HG03095 (cell line): Measurements from ENCODE around the gene SNAP47.

Source experiments
- ATAC-seq: cut with Tn5 transposase; IDR thresholded peaks from one replicate; pipeline ENCODE4 v1.9.1; 2021; ENCODE audit warnings: moderate library complexity; ENCODE audit not compliant: unreplicated experiment

SNAP47 gene

DNA sequence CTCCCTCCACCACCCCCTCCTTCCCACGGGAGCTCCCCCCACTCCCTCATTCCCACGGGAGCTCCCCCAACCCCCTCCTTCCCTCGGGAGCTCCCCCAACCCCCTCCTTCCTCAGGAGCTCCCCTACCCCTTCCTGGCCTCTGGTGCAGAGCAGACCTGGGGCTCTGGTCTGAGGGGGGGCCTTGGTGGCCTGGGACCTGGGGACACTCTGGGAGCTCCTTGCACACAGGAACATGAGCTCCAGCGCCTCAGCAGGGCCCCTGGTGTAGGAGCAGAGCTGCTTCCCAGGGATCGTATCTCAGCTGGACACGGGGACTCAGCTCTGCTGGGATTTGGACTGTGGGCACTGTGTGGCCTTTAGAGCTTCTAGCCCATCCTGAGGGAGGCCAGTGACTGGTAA lies 60.5 kb downstream of the SNAP47 start:
- ATAC-seq, result no peak

DNA sequence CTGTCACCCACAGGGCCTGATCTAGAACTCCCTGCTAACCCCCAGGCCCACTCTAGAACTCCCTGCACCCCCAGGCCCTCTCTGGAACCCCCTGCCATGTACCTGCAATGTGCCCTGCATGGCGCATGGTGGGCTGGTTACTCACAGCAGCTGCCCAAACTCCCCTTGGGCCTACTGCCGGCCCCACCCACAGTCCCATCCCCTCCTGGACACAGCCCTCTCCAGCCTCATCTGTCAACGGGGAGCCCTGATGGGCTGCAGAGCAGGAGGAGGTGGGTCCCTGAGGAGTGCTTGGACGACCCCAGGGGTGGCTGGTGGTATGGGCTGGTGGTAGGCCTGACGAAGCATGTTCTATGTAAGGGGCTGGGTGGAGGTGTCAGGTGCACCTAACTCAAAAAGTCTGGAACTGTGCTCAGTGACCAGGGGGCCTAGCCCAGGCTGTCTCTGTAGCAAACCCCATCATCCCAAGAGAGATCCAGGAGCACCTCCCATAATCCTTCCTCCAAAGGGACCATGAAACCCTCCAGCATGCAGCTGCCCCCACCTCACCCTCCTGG lies 61.2 kb downstream of the SNAP47 start:
- ATAC-seq, result no peak

DNA sequence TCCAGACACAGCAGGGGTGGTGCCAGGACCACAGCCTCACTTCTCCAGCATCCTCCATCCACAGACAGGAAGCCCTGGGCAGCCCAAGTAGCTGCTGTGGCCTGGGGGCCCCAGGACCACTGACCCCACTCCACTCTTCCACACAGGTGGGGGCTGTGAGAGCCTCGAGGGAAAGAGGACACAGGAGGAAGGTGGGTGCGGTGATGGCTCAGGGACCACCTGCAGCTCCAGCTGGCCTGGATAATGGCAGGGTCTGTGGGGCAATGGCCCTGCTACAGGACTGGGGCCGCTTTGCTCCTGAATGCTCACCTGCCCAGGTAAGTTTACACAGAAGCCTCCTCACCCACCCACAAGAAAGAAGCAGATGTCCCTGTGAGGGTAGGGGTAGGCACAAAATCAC lies 61.9 kb downstream of the SNAP47 start:
- ATAC-seq, result no peak

DNA sequence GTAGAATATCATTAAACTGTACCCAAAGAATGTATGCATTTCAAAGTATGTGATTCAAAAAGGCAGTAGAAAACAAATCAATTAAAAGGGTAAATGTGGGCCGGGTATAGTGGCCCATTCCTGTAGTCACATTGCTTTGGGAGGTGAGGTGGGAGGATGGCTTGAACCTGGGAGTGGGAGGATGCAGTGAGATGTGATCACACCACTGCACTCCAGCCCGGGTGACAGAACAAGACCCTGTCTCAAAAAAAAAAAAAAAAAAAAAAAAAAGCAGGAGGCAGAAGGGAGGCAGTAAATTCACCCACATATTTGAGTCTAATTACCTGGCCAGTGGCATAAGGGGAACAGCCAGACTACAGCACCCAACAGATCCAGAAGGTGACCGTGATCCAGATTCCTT lies 62.4 kb downstream of the SNAP47 start:
- ATAC-seq, result no peak

DNA sequence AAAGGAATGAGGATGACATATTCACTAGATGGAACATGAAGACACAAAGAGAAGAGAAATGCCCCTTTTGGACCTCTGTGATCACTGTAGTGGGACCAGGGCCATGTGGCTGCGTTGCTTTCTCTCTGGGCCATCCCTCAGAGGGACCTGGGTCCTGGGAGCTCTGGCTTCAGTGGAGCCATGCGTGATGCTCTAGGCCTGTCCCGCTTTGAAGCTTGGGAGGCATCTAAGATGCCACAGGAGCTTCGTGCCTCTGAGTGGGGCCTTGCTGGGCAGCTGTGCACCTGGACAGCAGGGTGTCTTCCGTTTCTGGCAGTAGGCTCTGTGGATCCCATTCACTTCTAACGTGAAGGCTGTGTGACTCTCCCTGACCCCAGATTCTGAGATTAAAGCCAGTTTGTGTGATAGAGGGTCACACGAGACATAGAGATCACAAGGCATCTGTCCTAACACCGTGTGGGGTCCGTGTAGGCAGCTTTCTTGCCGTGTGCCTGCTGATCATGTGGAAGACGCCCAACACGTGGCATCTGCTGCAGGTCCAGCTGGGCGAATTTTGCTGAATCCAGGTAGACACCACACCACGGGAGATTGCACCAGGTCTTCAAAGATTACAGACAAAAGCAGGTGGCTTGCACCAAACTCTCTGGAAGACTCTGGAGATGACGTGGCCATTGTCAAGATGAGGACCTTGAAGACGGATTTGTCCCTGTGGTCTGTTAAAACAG lies 63.0 kb downstream of the SNAP47 start:
- no peak for ATAC-seq

DNA sequence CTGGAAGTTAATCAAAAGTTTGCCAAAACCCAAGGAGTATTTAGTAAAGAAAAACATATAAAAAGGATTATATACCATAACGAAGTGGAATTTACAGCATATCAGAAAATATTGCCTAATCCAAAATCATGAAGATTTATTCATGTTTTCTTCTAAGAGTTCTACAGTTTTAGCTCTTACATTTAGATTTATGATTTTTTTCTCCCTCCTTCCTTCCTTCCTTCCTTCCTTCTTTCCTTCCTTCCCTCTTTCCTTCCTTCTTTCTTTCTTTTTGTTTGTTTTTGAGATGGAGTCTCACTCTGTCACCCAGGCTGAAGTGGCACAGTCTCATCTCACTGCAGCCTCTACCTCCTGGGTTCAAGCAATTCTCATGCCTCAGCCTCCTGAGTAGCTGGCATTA lies 64.5 kb downstream of the SNAP47 start:
- ATAC-seq, result no peak

DNA sequence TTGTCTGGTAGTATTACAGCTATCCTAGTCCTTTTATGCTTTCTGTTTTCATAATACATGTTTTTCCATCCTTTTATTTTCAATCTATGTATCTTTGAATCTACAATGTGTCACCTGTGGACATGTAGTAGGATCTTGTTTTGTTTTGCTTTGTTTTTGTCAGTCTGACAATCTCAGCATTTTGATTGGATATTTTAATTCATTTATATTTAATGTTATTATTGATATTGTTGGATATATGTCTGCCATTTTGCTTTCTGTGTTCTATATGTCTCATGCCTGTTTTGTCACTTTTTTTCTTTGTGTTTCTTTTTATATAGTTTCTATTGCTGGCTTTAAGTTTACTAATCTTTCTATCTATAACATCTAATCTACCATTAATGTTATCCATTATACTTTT lies 68.7 kb downstream of the SNAP47 start:
- no peak for ATAC-seq

DNA sequence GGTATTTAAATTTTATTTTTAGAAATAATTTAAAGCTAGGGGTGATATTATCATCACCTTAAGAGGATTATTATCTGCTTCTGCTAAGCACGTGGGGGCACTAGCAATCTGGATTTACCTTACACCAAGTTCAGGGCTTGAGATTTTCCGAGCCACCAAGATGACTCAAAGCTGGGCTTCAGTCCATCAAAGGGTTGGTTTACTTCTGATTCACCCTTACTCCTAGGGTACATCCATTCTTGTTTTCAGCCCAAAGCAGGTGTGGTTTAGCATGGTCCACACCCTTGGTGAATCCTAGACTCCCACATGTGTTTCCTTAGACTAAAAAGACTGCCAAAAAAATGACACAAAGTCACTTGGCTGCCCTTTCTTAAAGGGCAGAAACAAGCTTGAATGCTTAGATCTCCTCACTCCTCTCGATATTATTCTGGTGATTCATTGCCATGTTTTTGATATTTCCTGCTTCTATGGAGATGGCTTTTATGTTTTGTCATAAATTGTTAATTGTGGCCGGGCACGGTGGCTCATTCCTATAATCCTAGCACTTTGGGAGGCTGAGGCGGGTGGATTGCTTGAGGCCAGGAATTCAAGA lies 70.5 kb downstream of the SNAP47 start:
- no peak for ATAC-seq

DNA sequence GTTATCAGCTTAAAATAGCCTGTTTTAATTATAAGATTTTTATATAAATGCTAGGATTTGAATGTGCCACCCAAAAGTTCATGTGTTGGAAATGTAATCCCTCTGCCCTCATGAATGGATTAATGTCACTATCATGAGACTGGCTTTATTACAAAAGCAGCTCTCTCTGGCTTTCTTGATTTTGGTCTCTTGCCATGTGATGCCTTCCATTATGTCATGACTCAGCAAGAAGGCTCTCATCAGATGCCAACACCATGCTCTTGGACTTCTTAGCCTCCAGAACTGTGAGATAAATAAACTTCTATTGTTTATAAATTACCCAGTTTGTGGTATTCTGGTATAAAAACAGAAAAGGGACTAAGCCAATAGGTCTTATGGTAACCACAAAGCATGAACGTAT lies 73.3 kb downstream of the SNAP47 start:
- ATAC-seq, result no peak

DNA sequence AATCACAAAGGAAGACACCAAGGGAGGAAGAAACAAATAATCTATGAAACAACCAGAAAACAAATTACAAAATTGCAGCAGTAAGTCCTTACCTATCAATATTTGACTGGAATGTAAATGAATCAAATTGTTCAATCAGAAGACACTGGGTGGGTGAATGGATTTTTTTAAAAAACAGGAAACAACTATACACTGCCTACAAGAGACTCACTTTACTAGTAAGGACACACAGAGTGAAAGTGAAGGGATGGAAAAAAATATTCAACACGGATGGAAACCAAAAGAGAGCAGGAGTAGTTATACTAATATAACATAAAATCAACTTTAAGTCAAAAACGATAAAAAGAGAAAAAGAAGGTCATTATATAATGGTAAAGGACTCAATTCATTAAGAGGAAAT lies 73.8 kb downstream of the SNAP47 start:
- no peak for ATAC-seq

DNA sequence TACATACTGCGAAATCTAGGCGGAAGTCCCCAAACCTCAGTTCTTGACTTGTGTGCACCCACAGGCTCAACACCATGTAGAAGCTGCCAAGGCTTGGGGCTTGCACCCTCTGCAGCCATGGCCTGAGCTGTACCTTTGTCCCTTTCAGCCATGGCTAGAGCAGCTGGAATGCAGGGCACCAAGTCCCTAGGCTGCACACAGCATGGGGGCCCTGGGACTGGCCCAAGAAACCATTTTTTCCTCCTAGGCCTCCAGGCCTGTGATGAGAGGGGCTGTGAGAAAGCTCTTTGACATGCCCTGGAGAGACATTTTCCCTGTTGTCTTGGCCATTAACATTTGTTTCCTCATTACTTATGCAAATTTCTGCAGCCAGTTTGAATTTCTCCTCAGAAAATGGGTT lies 78.7 kb downstream of the SNAP47 start:
- no peak for ATAC-seq

DNA sequence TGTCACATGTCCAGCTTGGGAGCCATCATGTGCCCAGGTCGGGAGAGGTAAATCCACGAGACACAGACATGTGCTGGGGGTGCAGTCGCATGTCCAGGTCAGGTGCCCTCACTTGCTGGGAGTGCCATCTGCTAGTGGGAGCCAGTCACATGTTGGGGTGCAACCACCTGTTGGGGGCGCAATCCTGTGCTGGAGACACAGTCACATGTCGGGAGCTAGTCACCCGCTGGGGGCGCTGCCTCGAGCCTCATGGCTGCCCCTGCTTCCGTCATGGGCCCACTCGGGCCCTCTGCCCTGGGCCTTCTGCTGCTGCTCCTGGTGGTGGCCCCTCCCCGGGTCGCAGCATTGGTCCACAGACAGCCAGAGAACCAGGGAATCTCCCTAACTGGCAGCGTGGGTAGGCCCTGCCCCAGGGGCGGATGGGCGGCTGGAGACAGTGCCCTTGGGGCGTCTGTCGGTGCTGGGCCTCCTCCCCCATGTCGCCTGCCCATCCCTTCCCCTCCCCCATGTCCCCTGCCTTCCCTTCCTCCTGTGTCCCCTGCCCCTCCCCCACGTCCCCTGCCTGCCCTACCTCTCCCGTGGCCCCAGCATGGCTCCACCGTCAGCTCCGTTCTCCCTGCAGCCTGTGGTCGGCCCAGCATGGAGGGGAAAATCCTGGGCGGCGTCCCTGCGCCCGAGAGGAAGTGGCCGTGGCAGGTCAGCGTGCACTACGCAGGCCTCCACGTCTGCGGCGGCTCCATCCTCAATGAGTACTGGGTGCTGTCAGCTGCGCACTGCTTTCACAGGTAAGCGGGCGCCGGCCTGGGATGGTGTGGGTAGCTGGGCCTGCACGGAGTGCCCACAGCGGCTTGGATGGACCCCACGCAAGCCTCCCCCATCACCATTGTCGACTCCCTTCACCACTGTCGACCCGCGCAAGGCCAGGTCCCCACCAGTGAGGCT lies 80.5 kb downstream of the SNAP47 start, which contains the start of gene PRSS38:
PRSS38 (plus strand) TSS at position 208 of the 942 bp plus-strand sequence; CDS start at position 250, 42 bp downstream.
- ATAC-seq, result no peak

DNA sequence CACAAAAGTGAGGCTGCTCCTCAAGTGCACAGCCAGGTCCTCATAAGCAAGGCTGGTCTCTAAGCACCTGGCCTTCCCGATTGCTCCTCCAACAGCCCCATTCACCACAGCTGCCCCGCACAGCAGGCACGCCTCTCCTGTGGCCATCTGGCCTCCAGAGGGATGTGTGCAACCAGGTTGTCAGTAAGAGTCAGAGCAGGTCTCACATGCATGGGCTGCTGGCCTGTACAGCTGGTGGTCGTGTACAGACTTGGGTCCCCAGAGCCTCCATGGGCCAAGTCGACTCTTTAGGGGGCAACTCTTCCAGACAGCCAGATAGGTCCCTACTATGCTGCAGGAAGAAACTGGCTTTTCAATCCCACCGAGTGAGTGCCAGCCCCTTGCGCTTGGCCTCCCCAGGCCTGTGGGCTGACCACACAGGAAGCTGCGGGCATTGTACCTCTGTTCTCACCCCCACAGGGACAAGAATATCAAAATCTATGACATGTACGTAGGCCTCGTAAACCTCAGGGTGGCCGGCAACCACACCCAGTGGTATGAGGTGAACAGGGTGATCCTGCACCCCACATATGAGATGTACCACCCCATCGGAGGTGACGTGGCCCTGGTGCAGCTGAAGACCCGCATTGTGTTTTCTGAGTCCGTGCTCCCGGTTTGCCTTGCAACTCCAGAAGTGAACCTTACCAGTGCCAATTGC lies 81.7 kb downstream of the SNAP47 start:
- ATAC-seq, result no peak

DNA sequence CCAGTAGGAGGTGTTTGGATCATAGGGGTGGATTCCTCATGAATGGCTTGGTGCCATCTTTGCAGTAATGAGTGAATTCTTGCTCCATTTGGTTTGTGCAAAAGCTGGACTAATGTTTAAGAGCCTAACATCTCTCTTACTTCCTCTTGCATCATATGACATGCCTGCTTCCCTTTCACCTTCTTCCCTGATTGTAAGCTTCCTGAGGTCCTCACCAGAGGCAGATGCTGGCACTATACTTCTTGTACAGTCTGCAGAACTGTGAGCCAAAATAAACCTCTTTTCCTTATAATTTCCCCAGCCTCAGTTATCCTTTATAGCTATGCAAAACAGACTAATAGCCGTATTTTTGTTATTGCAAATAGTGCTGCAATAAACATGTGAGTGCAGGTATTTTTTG lies 88.3 kb downstream of the SNAP47 start:
- no peak for ATAC-seq

DNA sequence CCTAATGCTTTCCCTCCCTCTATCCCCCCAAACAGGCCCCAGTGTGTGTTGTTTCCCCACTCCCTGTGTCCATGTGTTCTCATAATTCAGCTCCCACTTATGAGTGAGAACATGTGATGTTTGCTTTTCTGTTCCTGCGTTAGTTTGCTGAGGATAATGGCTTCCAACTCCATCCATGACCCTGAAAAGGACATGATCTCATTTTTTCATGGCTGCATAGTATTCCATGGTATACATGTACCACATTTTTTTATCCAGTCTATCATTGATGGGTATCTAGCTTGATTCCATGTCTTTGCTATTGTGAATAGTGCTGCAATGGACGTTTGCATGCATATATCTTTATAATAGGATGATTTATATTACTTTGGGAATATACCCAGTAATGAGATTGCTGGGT lies 89.0 kb downstream of the SNAP47 start:
- no peak for ATAC-seq

DNA sequence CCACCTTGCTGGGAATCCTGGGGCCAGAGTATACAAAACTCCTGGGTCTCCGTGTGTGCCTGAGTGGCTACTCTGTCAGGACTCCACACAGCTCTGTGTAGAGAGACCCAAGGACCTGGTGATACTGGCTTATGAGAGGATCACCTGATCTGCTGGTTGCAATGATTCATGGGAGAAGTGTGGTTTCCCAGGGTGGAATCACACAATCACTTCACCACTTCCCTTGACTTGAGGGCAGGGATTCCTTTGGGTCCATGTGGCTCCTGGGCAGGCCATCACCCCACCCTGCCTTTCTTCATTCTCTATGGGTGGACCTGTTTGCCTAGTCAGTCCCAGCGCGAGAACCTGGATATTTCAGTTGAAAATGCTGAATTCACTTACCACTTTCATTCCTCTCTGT lies 93.6 kb downstream of the SNAP47 start:
- no peak for ATAC-seq
